NCI-H748 treated with DMSO at 0.1 percent for 48 hours (cell line): Measurements from ENCODE around the gene NET1.
A peak's percentile ranks its signal among the peaks of the same experiment; 100 is the strongest.
"Not testable (repeated sequence)": the region's sequence is repeated elsewhere in the genome, so short reads cannot be mapped to it uniquely, and the experiment has no call there.

Experiments used
- DNase-seq: peaks from one replicate; lab custom pipeline; 2025; lab: John Stamatoyannopoulos, UW

NET1 gene

DNA sequence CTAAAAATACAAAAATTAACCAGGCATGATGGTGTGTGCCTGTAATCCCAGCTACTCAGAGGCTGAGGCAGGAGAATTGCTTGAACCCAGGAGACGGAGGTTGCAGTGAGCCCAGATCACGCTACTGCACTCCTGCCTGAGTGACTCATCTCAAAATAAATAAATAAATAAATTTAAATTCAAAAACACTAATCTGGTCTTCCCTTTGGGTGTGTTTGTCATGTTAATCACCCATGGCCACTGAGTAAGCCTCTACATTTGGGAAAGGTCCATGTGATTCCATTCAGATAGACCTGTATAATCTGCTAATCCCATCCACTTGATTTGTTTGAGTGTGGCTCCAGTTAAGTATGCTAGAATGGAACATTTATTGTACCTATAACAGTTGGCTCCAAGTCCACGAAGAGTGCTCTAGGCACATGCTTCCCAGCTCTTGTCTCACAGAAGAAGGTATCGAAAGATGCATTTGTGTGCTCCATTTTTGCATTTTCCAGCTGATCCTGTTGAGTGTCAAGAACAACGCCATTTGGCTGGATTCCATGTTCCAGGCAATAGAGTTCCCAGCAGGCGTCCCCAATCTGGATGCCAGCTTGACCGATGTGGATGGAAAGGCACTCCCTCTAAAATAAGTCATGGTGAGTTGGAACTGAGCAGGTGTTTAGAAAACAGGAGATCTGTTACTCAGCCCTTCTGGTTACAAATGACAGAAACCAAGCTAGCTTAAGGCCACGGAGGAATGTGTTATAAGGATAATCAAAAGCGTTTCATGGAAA is 11.7 kb upstream of the NET1 start:
- DNase-seq: no peak

DNA sequence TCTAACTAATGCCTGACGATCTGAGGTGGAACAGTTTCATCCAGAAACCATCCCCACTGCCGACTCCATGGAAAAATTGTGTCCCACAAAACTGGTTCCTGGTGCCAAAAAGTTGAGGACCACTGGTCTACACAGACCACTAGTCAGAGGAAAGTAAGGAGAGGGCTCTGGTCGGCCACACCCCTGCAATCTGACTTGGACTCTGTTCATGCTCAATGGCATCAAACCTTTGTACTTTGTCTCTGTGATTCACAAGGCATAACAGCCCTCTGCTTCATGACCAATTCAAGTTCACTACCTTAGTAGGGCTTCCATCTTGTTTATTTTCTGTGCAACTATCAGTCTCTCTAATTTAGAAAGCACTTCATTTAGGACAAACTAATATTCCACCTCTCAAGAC is 9.6 kb upstream of the NET1 start:
- DNase-seq: no peak

DNA sequence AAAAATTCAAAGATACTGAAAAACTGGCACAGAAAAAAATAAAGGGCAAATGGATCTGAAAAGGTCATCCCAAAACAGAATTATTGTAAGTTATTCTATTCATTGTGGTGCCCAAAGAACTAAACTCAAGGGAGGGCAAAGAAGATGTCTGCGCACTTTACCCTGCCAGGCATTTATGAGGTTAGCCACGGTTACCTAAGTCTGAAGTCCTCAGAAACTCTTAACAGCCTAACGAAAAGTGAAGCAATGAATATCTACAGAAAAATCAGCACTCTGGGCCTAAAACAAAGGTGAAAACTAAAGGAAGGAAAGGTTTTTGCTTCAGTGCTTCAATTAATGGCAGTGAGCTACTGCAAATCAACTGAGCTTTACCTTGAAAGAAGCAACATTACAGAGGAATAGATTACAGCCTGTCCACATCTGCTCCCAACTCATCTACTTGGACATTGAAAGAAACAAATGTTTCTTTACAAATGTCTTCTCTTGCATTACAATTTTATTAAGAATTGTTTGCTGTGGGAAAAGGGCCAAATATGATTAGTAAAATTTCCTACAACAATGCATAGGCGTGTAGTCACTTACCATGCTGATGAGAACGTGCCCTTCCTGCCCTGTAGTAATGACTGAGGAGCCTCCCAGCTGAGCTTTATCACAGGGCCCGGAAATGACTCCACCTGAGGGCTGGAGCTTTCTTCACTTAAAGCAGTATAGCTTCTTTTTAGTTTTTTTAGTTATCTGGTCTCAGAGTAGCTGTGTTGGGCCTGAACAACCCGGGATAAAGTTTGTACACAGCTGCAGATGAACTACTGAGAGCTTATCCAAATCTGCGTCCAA is 7.9 kb upstream of the NET1 start, which contains the start of gene TUBAL3:
TSS of gene TUBAL3 (minus strand) at position 621 of the 834 bp plus-strand sequence. CDS start at position 585, 36 bp downstream.
- DNase-seq: no peak

DNA sequence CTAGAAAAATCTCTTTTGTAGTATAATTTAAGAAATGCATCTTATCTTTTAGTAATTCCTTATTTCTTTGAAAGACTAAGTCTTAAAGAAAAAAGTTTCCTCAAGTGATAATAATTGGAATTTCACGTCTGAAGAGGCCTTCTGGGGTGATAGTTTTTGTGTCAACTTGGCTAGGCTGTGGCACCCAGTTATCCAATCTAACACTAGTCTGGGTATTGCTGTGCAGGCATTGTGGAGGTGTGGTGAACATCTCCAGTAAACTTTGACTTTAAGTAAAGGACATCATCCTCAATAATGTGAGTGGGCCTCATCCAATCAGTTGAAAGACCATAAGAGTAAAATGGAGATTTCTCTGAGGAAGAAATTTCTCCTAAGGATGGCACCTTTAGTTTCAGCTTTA is 5.4 kb upstream of the NET1 start:
- no peak for DNase-seq

DNA sequence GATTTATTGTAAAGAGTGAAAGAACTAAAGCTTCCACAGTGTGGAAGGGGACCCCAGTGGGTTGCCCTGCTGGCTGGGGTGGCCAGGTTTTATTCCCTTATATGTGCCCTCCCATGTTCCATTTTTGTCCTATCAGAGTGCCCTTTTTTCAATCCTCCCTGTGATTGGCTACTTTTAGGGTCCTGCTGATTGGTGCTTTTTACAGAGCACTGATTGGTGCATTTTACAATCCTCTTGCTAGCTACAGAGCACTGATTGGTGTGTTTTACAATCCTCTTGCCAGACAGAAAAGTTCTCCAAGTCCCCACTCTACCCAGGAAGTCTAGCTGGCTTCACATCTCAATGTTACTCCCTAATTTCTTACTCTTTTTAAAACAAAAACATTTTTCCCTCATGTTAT is 1.6 kb upstream of the NET1 start:
- not testable (repeated sequence) for DNase-seq

DNA sequence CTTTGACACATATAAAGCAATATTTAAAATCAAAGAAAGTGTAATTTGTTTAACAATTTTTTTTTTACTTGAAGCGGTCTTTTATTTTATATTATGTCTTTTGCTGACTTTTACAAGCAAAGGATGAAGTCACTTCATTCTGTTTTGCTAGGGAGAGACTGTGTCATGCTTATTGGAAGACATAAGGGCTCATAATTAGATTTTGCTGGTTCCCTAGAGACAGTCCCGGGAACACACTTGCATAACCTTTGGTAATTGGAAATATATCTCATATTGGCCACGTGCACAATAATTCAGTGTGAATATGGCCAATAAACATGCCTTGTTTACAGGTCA is 448 bp upstream of the NET1 start:
- no peak for DNase-seq

DNA sequence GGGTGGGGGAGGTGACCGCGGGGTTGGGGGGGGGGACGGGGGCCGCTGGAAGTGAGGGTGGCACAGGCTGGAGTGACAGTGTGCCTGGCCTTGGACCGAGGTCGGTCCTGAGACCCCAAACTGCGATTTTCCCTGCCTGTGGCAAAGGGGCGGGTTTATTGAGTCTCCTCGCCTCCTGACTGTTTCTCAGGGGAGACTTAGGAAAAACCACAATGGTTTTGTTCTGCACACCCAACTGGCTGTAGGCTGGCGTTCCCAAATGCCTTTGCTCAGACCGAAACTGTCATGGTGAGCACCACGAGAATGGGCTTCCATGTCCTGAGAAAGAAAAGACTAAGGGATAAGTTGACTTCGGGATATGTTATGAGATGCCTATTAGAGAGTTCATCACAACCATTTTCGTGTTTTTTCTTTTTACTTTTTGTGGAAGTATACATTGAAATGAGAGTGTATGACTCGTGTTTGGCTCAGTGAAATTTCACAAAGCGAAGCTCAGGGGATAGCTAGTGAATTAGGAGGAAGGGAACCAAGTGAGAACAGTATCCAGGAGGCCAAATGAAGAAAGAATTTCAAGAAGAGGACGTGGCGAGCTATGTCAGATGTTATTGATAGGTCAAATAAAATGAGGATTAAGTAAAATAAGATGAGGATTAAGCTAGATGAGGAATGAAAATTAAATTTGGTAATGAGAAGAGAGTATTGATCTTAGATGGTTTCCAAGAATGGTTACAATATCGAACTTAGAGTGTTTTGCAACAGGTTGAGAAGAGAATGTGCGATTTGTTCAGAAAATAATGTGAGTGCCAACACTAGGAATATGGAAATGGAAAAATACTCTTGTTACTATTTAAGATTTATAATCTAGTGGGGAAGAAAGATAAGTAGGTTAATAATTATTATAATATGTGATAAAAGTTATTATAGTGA is 918 bp downstream of the NET1 start:
- DNase-seq: no peak

DNA sequence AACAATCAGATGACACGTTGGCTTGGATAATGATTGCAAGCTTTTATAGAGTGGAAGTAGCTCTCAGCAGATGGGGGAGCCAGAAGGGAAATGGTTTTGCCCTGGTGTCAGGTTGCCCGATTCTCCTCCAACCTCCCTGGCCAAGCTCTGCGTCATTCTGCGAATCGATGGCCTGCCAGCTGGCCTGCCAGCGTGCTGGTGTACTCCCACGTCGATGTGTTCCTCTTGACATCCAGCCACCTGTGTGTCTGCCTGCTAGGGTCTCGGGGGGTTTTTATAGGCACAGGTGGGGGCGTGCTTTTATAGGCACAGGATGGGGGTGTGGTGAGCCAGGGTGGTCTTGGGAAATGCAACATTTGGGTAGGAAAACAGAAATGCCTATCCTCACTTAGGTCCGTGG is 4.6 kb downstream of the NET1 start:
- no peak for DNase-seq

DNA sequence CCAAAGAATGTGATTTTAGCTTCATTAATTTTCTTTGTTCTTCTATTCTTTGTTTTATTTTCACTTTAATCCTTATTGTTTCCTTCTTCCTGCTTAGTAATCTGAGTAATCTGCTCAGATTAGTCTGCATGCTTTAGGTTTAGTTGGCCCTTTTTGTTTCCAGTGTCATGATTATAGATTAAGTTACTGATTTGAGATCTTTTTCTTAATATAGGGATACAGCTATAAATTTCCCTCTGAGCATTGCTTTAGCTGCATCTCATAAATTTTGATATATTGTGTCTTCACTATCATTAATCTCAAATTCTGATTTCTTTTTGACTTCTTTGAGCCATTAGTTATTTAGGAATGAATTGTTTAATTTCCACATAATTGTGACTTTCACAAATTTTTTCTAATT is 6.2 kb downstream of the NET1 start:
- DNase-seq: no peak

DNA sequence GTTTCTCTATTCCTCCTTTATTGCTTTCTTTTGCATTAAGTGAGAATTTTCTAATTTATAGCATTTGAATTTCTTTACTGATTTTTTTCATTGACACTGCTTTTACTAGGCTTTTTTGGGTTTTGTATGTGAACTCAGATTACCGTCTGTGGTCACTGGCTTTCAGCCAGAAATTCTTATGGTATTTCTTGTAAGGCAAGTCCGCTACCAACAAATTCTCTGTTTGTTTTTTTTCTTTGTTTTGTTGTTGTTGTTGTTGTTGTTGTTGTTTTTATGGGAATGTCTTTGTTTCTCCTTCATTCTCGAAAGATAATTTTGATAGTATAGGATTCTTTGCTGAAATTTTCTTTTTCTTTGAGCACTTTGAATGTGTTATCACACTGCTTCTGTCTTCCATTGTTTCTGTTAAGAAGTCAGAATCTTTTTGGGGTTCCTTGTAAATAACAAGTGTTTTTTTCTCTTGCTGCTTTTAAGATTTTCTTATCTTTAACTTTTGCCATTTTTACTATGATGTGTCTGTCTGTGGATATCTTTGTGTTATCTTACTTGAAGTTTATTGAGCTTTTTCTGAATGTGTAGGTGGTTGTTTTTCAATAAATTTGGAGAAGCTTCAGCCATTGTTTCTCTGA is 7.2 kb downstream of the NET1 start:
- no peak for DNase-seq

DNA sequence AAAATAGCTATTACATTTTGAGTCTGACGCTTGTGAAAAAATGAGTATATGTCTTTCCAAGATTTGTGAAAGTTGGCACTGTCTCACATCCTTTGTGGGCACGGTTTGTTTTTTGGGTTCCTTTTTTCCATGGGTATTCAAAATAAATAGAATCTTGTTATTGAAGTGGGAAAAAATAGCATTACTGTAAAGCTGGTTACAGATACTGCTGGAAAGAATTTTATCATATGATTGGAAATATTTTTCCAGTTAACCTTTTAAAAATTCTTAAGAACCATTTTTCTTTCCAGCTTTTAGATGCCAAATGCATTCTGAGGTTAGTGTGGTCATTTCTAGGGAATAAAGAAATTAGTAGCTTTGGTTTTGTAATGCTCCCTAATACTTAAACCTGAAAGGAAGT is 11.4 kb downstream of the NET1 start:
- no peak for DNase-seq

DNA sequence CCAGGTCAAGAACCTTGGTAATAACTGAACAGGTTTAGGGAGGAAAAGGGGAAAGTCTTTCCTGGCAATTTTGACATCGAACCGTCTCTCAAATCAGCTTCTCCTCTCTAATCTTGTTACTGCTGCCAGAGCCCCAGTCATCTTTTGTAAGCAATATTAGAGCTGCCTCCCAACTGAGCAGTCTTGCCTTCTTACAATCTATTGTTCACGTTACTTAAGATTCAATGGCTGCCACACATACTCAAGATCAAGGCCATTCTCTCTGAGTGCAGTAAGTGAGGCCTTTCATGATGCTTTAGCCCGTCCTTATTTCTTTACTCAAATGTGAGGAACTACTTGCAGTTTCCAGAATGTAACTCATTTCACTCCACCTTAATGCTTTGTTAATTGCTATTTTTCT is 12.4 kb downstream of the NET1 start:
- no peak for DNase-seq

DNA sequence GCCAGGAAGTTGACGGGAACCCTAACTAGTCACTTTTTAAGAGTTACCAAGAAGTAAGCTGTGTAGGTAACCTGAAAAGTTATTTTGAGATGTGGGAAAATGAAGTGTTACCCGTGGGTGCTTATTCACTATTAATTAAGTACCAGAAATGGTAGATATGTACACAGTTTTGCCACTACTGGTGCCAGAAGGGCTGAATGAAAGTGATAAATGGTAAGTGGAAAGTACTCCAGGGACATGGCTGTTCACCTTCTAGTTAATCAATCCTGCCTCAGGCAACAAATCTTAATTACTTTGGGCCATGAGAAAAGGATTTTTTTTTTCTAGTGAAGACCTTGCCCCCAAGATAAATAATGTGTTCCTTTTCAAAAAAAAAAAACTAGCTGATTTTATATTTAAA is 15.8 kb downstream of the NET1 start:
- DNase-seq: no peak

DNA sequence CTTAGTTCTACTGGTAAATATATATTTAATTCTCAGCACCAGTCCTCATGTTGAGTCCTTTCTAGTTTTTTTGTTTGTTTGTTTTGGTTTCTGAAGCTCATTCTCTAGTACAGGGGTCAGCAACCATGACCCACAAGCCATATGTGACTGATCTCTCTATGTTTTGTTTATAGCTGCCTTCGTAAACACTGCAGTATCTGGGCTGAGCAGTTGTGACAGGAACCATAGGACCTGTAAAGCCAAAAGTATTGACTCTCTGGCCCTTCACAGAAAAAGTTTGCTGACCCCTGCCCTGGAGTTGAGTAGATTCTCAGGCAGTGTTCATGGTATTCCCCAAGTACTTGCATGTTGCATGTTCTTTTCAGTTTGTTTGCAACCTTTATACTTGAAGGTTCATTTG is 20.8 kb downstream of the NET1 start:
- DNase-seq: no peak

DNA sequence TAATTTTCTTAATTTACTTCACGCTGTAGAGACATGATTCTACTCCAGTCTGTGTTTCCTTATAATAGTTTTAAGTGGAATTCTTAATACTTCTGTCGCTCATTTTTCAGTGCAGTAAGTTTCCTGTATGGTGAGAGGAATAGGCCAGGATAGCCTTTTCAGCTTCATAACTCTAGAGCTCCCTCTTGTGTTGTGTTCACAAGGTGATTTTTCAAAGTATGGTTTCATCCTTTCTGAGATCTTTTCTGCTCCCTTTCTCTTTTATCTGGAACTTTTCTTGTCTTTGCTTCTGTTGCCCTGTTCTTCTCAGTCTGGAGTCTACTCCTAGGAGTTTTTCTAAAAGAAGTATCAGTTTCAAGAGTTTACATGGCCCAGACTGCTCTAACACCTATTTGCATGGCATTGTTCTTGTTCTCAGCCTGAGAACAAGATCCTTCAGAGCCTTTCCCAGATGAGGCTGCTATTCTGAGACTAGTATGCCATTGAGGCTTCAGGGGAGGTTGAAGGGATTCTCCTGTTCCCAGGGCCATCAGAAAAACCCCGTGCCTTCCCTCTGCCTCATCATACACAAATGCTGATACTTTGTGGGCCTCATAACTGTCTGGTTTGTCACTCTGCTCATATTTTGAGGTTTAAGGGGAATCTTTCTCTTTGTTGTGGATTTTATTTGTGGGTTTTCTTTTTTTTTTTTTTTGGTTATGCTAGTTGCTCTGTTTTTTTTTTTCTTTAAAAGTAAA is 21.8 kb downstream of the NET1 start:
- DNase-seq: peak; percentile 16

DNA sequence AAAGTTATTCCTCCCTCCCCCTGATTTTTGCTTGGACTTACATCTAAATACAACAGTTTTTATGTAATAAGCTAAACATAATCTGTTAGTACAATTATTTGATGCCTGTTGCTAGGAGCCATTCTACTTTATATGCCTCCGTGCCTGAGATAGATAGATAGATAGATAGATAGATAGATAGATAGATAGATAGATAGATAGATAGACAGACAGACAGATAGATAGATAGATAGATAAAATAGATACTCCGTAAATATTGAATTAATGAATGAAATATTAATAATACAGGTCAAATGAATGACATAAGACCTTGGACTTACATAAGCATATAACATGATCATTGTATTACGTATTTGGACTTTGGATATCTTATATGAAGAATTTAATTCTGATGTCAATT is 23.0 kb downstream of the NET1 start:
- no peak for DNase-seq

DNA sequence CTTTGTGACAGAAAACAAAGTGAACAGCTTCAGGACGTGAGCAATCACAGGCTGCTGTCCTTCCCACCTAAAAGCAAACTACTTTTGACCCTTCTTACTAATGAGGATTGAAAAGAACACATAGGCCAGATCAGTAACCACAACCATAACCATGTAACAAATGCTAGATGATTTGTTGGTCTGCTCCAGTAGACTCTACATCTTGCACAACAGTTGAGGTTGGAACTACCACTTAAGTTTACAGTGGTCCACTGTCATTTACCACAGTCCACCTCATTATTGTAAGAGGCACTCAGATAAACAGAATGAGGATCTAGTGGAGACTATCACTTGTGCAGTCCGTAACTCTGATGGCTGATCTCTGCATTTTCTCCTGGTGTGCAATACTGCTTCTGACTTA is 27.8 kb downstream of the NET1 start:
- DNase-seq: no peak

DNA sequence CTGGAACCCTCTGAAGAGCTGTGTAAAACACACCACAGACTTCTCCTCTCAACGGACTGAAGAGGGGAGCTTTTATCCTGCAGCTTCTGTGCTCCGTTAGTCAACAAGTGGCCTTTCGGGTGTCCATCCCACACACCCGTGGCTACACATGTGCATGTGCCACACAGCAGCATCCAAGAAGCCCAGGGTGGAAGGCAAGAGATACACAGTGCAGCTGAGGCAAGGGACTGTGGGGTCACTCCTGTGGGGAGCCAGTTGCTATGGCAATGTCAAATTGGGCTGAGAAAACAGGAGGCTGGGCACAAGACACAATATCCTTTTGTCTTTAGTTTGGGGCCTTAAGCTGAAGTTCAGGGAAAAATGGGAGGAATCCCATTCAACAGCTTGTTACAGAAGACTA is 28.7 kb downstream of the NET1 start:
- no peak for DNase-seq

DNA sequence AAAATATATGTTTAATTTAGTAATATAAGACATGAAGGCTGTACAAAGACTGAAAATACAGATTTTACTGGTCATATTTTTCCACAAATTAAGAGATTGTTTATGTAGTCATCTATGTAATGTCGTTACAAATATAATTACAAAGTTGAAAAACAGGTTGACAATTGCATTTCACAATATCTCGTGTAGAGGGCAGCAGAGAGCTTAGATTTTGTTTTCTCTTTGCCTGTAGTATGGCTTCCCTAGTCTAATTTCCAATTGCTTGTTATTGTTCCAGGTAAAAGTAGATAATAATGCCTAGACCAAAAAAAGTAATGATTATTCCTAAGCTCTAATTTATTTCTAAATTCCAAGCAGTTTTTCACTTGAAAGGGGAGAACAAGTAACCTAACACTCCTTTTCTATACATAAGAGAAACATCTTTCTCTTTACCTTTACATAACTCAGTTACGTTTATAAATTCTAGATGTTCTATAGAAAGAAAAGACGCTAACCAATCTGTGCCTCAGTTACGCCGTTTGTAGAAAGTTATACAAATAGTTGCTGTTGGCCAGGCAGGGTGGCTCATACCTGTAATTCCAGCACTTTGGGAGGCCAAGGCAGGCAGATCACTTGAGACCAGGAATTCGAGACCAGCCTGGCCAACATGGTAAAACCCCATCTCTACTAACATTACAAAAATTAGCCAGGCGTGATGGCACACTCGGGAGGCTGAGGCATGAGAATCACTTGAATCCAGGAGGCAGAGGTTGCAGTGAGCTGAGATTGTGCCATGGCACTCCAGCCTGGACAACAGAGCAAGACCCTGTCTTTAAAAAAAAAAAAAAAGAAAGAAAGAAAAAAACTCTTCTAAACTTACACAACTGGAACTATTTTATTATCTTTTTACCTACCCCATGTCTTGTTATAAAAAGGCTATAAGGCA is 30.0 kb downstream of the NET1 start:
- peak; percentile 42 for DNase-seq

DNA sequence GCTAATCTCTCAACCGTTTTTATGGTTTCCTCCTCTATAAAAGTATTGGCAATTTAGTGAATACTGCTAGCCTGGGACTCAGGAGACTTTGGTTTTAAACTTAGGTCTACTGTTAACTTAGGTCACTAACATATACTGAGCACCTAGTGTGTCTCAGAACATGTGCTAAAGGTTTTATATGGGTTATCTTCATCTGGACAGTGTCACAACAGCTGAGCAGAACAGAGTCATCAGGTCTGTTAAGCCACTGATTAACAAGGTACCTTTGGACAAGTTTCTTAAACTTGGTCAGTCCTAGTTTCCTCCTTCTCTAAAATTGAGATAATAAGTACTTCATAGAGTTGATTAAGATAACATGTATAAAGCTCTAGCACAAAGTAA is 30.6 kb downstream of the NET1 start:
- no peak for DNase-seq
